Measurements from ENCODE around the gene MMP15.
"Not testable (repeated sequence)": the region's sequence is repeated elsewhere in the genome, so short reads cannot be mapped to it uniquely, and the experiment has no call there.

MMP15 gene

GRCh38 chr16:58025351-58026138 lies at the start of gene MMP15:
Gene MMP15 (plus strand): TSS chr16:58025754. CDS start chr16:58026351, 597 bp downstream.
- DNase-seq = peak; percentile 16

- DNase-seq = no peak
Measured at GRCh38 chr16:57976331-57976796, 49.2 kb upstream of the MMP15 start.

- no peak for DNase-seq
Measured at GRCh38 chr16:57977418-57978069, 48.0 kb upstream of the MMP15 start.

GRCh38 chr16:57978070-57978465 lies 47.5 kb upstream of the MMP15 start:
- DNase-seq = not testable (repeated sequence)

- no peak for DNase-seq
Measured at GRCh38 chr16:57979006-57979585, 46.5 kb upstream of the MMP15 start.

GRCh38 chr16:57981636-57982035 lies 43.9 kb upstream of the MMP15 start:
- DNase-seq = no peak

- DNase-seq = no peak
Measured at GRCh38 chr16:57982385-57982784, 43.2 kb upstream of the MMP15 start.

GRCh38 chr16:57984443-57985203 lies 40.9 kb upstream of the MMP15 start:
- peak; percentile 66 for DNase-seq

- no peak for DNase-seq
Measured at GRCh38 chr16:57985204-57986181, 40.1 kb upstream of the MMP15 start.

- no peak for DNase-seq
Measured at GRCh38 chr16:57986196-57986595, 39.4 kb upstream of the MMP15 start.

GRCh38 chr16:57987441-57988177 lies 37.9 kb upstream of the MMP15 start:
- DNase-seq = no peak

GRCh38 chr16:57988929-57989328 lies 36.6 kb upstream of the MMP15 start:
- no peak for DNase-seq

- DNase-seq = no peak
Measured at GRCh38 chr16:57991551-57992059, 33.9 kb upstream of the MMP15 start.

GRCh38 chr16:57992084-57992483 lies 33.5 kb upstream of the MMP15 start:
- no peak for DNase-seq

- no peak for DNase-seq
Measured at GRCh38 chr16:57993438-57993837, 32.1 kb upstream of the MMP15 start.

- DNase-seq = no peak
Measured at GRCh38 chr16:57993897-57994296, 31.7 kb upstream of the MMP15 start.

- no peak for DNase-seq
Measured at GRCh38 chr16:57994361-57994760, 31.2 kb upstream of the MMP15 start.

- peak; percentile 82 for DNase-seq
Measured at GRCh38 chr16:57994778-57995177, 30.8 kb upstream of the MMP15 start.

GRCh38 chr16:57995721-57996405 lies 29.7 kb upstream of the MMP15 start:
- no peak for DNase-seq
